ENCODE measurements around the gene AUNIP.

The AUNIP gene

DNA sequence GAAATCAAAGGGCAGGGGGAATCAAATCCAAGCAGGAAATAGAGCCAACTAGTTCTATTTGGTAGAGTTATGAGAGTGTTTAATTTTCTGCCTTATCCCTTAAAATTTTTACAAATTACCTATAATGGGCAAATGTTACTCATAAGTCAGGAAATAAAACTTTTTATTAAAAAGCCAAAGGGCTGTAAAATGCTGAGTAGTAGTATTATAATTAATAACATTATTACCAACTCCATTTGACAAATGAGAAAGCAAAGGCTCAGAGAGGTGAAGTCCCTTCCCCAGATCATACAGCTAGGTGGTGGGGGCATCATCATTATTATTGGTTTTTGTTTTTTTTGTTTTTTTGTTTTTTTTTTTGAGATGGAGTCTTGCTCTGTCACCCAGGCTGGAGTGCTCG, 55.9 kb downstream of the AUNIP start:
- no peak overlapping the region for H3K4me3 Mint-ChIP-seq

DNA sequence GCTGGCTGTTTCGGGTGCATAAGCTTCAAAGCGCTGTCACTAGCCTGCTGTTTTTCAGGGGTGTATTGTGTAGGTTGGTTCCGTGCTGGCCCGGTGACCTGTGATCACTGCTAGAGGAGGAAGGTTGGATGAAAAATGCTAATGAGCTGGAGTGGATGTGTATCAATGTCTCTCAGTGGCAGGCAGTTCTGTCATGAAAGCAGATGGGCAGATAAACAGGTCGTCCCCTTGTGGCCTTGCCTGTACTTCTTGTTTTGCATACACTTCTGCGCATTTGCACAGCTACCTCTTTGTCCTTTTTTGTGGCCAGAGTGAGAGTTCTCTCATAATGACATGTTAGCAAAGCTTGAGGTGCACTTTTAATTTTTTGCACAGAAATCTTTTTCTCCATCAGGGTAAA, 56.3 kb downstream of the AUNIP start:
- Mint-ChIP-seq H3K4me1 (peaks cover 66% of the 10 kb centered on the region), H3K27me3 (no peaks in the 10 kb centered on the region), H3K36me3 (peaks cover 6% of the 10 kb centered on the region), H3K4me3 (peak overlapping the region; percentile 4), H3K9me3 (no peaks in the 10 kb centered on the region), H3K27ac (peak overlapping the region; percentile 24)

More for the DNA sequence above, 55.9 kb downstream of the AUNIP start:
- Mint-ChIP-seq H3K27ac (no peak overlapping the region), H3K27me3 (no peaks in the 10 kb centered on the region), H3K36me3 (peaks cover 6% of the 10 kb centered on the region), H3K9me3 (no peaks in the 10 kb centered on the region), H3K4me1 (peaks cover 62% of the 10 kb centered on the region)

DNA sequence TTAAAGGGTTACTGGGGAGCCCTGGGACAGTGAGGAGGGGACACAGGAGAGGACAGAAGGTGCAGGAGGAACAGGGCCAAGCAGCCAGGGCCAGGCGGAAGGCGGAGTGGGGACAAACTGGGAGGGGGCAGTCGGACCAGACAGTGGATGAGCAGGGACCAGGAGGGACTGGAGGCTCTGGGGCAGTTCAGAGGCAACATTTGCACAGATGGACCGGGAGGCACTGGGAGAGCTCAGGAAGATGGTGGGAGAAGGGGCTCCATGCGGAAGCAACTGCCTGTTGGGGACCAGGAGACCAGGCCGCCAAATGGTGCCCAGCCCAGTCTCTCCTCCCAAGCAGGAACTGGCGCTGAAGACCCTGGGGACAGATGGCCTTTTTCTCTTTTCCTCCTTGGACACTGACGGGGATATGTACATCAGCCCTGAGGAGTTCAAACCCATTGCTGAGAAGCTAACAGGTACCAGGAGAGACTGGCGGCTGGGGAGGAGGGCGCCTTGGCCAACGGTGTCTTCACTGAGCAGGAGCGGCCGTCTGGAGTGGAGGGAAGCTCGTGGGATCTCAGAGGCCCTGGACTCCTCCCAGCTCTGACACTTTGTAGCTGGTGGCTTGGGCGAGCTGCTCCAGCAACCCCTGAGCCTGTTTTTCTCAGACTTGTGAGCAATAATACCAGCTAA, 58.4 kb downstream of the AUNIP start:
- no peaks in the 10 kb centered on the region for H3K9me3 Mint-ChIP-seq
- H3K4me1 Mint-ChIP-seq, result peaks cover 83% of the 10 kb centered on the region
- no peaks in the 10 kb centered on the region for H3K27me3 Mint-ChIP-seq
- H3K36me3 Mint-ChIP-seq, result peaks cover 3% of the 10 kb centered on the region
- peak overlapping the region; percentile 83 for H3K4me3 Mint-ChIP-seq
- H3K27ac Mint-ChIP-seq, result peak overlapping the region; percentile 65

DNA sequence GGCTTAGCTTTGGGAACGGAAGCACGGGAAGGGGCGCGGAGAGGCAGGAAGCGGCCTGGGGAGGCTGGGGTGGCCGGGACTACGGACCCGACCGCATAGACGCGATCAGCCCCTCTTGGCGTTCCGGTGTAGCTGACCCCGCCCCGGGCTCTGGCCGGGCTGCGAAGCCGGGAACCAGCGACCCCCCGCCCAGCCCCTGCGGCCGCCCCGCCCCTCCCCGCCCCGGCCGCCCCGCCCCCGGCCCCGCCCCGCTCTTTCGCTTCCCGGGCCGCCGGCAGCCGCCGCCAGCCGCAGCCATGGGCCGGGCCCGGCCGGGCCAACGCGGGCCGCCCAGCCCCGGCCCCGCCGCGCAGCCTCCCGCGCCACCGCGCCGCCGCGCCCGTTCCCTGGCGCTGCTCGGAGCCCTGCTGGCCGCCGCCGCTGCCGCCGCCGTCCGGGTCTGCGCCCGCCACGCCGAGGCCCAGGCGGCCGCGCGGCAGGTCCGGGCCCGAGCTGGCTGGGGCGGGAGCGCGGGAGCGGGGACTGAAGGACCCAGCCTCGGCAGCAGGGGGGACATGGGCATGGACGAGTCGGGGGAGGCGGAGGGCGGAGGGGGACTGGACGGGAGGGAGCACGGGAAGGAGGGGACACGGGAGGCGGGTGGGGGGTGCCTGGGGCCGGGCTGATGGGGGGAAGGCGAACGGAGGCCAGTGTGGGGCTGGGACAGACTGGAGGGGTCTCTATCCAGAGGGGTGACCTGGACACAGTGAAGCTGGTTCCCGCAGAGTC, 59.1 kb downstream of the AUNIP start, which contains the start of gene SELENON:
Gene SELENON (plus strand): TSS at position 259 of the 768 bp plus-strand sequence. CDS start 38 bp downstream, at position 297.
- H3K27ac Mint-ChIP-seq, result peak within 1 kb of the TSS; percentile 65
- peaks cover under 1% of the 10 kb centered on the region for H3K36me3 Mint-ChIP-seq
- no peaks in the 10 kb centered on the region for H3K27me3 Mint-ChIP-seq
- H3K4me3 Mint-ChIP-seq, result peak within 1 kb of the TSS; percentile 83
- H3K9me3 Mint-ChIP-seq, result no peaks in the 10 kb centered on the region
- H3K4me1 Mint-ChIP-seq, result peaks cover 83% of the 10 kb centered on the region

DNA sequence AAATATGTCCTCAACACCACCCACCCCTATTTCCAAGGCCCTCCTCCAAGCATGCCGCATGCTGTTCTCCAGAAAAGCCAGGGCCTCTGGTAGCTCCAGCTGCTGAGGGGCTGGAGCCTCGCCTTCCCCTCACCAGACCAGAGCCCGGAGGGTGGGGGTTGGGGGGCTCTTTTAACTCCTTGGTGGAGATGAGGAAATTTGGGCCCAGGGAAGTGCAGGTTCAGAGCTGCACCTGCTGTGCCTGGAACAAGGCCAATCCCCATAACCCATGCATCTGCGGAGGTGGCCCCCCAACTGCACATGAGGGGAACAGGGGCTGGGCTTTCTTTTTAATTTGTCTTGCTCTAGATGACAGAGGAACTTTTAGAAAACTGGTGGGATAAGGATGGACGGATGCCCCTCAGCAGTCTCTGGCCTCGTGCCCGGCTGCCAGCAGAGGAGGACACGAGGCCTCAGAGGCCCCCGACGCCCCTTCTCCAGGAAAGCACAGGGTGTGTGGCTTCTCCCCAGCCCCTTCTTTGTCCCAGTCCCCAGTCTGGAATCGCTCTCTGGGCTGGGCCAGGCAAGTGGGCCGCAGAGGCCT, 59.8 kb downstream of the AUNIP start:
- no peaks in the 10 kb centered on the region for H3K27me3 Mint-ChIP-seq
- H3K4me3 Mint-ChIP-seq, result peak overlapping the region; percentile 79
- H3K4me1 Mint-ChIP-seq, result peaks cover 84% of the 10 kb centered on the region
- peak overlapping the region; percentile 55 for H3K27ac Mint-ChIP-seq
- H3K36me3 Mint-ChIP-seq, result peaks cover 2% of the 10 kb centered on the region
- H3K9me3 Mint-ChIP-seq, result no peaks in the 10 kb centered on the region

DNA sequence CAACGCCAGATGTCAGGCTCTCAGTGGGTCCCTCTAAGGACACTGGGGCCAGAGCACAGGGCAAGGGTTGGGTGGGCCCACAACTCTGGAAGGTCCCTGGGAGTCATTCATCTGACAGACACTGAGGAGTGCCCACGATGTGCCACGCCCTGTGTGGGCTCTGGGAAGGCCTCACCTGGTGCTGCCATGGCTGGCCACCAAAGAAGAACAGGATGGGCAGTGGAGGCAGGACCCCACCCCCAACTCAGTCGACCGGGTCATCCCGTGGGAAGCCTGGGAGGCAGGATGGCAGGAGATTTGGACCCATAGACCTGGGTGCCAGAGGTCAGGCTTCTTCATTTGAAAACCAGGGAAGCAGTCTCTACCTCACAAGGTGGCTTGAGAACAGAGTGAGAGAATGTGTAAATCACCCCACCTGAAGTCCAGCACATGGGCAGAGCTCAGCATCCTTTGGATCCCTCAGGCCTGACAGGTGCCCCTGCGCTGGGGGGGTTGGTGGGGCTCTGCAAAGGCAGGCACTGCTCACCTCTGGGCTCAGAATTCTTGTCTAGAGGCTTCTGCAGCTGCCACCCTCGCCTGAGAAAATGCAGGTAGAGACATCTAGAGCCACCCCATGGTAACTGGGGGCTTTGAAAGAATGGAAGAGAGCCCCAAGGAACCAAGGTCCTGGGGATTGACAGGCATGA, 60.4 kb downstream of the AUNIP start:
- Mint-ChIP-seq H3K4me3 (peak overlapping the region; percentile 79), H3K27ac (peak overlapping the region; percentile 87), H3K9me3 (no peaks in the 10 kb centered on the region), H3K27me3 (no peaks in the 10 kb centered on the region), H3K36me3 (peaks cover 2% of the 10 kb centered on the region), H3K4me1 (peaks cover 85% of the 10 kb centered on the region)

DNA sequence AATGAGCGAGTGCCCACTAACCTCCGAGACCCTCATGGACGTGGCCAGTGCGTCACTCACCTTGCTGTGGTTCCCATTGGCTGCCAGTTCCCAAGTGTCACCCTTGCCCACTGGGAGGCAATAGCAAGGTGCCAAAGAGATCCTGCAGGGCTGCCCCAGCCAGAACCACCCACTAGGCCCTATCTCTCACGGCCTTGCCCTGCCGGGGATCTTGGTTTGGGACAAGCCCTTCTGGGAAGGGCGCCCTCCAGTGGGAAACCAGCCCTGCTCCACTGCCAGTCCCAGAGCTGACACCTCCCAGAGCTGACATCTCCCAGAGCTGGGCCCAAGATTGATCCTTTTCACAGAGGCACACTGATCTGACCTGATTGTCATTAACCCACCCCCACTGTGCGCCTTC, 61.3 kb downstream of the AUNIP start:
- H3K4me1 Mint-ChIP-seq, result peaks cover 86% of the 10 kb centered on the region
- no peaks in the 10 kb centered on the region for H3K9me3 Mint-ChIP-seq
- peak overlapping the region; percentile 87 for H3K27ac Mint-ChIP-seq
- H3K36me3 Mint-ChIP-seq, result peaks cover 2% of the 10 kb centered on the region
- peak overlapping the region; percentile 52 for H3K4me3 Mint-ChIP-seq
- no peaks in the 10 kb centered on the region for H3K27me3 Mint-ChIP-seq

DNA sequence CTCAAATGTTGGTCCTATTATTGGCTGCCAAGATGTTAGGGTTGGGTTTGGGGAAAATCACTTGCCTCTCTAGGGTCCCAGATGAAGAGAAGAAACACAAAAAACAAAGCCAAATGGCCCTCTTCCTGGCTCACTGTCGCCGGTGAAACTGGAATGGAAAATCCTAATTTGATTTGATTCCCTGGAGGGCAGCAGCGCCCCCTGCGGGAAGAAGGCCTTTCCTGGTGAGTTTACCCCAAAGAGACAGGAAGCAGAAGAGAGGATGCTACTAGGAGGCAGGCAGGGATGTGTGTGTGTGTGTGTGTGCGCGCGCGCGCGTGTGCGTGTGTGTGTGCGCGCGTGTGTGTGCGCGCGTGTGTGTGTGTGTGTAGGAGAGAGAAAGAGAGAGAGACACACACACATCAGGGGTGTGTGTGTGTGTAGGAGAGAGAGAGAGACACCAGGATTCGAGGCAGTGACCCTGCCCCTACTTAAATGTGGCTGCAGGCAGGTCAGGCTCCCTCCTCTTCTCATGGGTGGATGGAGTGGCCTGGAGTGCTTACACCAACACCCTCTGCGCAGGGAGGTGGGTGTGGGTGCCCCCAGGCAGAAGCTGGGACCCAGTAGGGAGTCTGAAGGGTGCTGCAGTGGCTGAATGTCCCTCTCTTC, 62.3 kb downstream of the AUNIP start:
- Mint-ChIP-seq H3K27ac (peak overlapping the region; percentile 93), H3K4me1 (peaks cover 79% of the 10 kb centered on the region), H3K36me3 (peaks cover 2% of the 10 kb centered on the region), H3K4me3 (peak overlapping the region; percentile 71), H3K9me3 (no peaks in the 10 kb centered on the region), H3K27me3 (no peaks in the 10 kb centered on the region)

DNA sequence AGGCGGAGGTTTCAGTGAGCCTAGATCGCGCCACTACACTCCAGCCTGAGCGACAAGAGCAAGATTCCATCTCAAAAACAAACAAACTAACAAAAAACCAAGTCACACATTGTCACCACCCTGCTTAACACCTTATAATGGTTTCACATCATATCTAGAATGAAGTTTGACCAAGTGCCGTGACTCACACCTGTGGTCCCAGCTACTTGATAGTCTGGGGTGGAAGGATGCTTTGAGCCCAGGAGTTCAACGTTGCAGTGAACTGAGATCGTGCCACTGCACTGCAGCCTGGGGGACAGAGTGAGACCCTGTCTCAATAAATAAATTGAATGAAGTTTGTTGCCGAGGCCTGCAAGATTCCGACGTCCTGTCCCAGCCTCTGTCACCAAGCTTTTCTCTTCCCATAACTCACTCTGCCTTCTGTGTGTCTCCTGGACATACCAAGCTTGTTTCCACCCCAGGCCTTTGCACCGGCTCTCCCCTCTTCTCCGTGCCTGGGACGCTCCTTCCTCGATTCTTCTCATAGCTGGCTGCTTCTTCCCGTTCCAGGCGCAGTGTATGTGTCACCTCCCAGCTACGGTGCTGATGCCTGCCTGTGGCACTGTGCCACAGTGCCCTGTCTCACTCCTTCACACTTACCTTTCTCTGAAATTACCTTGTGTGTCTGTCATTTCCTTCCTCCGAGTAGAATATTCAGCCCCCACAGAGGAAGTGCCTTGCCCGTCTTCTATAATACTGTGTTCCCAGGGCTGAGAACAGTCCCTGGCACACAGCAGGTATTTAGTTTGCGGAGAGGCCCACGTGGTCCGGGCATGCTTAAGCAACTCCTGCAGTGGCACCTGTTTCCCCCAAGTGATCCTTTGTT, 63.1 kb downstream of the AUNIP start:
- H3K4me3 Mint-ChIP-seq, result peak overlapping the region; percentile 71

DNA sequence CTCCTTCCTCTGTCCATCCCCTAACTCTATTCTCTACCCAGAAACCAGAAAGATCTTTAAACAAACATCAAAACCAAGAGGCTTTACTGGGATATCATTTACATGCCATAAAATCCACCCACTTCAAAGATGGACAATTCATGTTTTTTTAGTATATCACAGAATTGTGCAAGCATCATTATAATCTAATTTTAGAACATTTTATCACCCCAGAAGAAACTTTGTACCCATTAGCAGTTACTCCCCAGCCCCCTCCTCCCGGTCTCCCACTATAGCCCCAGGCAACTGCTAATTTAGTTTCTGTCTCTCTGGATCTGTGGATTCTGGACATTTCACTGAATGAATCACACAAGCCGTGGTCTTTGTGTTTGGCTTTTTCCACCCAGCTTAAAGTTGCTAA, 64.0 kb downstream of the AUNIP start:
- peaks cover 64% of the 10 kb centered on the region for H3K4me1 Mint-ChIP-seq
- H3K27me3 Mint-ChIP-seq, result no peaks in the 10 kb centered on the region
- H3K36me3 Mint-ChIP-seq, result peaks cover 4% of the 10 kb centered on the region
- no peaks in the 10 kb centered on the region for H3K9me3 Mint-ChIP-seq
- H3K4me3 Mint-ChIP-seq, result no peak overlapping the region
- peak overlapping the region; percentile 81 for H3K27ac Mint-ChIP-seq

More for the DNA sequence above, 63.1 kb downstream of the AUNIP start:
- Mint-ChIP-seq H3K4me1 (peaks cover 72% of the 10 kb centered on the region), H3K9me3 (no peaks in the 10 kb centered on the region), H3K27ac (peak overlapping the region; percentile 93), H3K27me3 (no peaks in the 10 kb centered on the region), H3K36me3 (peaks cover 2% of the 10 kb centered on the region)

DNA sequence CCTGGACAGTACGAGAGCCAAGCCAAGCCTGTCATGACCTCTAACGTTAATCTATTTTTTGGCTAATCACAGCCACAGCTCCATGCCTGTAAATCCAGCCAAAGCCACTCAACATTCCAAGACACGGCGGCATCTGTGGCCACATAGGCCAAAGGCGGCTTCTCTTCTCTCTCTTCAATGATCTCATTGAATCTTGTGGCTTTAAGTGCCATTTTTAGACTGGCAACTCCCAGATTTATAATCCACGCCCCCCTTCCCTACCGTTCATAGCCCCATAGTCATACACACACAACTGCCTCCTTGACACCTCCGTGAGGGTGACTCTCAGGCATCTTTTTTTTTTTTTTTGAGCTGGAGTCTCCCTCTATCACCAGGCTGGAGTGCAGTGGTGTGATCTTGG, 64.9 kb downstream of the AUNIP start:
- peak overlapping the region; percentile 56 for H3K27ac Mint-ChIP-seq
- no peaks in the 10 kb centered on the region for H3K9me3 Mint-ChIP-seq
- H3K4me1 Mint-ChIP-seq, result peaks cover 59% of the 10 kb centered on the region
- H3K27me3 Mint-ChIP-seq, result no peaks in the 10 kb centered on the region
- H3K4me3 Mint-ChIP-seq, result no peak overlapping the region
- H3K36me3 Mint-ChIP-seq, result peaks cover 6% of the 10 kb centered on the region

DNA sequence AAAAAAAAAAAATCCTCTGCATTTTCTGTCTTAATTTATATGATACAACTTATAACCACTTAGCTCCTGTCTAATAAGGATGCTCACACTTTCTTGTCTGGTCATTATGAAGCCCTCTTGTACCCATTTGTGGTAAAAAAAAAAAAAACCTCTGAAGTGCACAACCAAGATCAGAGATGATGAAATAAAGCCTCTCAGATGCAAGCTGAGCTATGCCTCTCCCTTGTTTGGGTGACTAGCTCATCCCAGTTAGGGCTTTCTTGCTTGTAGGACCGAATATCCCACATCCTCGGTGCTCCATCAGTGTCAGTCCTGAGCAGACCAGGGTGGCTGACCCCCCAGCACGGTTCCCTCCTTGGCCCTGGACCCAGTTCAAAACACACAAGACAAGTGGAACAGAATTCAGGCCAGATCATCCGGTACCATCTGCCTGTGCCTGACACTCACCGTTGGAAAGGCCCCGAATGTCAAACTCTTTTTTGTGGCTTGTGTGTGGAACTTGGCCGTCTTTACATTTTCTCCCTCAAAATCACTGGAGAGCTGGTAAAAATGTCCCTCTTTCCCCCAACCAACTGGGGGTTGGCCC, 65.6 kb downstream of the AUNIP start:
- H3K4me1 Mint-ChIP-seq, result peaks cover 56% of the 10 kb centered on the region
- peak overlapping the region; percentile 43 for H3K27ac Mint-ChIP-seq
- no peak overlapping the region for H3K4me3 Mint-ChIP-seq
- peaks cover 6% of the 10 kb centered on the region for H3K36me3 Mint-ChIP-seq
- no peaks in the 10 kb centered on the region for H3K27me3 Mint-ChIP-seq
- no peaks in the 10 kb centered on the region for H3K9me3 Mint-ChIP-seq

DNA sequence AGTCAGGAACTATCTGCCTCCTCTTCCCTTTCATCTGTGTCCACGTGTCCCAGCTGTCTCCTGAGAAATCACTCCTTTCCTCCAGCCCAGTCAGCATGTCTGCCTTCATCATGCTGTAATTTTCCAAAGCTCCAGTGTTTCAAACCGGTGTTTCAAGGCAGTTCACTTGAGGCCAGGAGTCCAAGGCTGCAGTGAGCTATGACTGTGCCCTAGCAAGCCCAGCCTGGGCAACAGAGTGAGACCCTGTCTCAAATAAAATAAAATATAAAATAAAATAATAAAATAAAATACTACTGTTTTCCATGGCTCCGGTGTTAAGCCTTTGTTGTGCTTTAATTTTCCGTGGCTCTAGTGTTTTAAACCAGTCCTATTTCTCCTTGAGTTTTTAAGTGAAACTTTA, 67.1 kb downstream of the AUNIP start:
- Mint-ChIP-seq H3K4me3 (no peak overlapping the region), H3K27ac (peak overlapping the region; percentile 39), H3K4me1 (peaks cover 40% of the 10 kb centered on the region), H3K9me3 (no peaks in the 10 kb centered on the region), H3K27me3 (no peaks in the 10 kb centered on the region), H3K36me3 (peaks cover 8% of the 10 kb centered on the region)

DNA sequence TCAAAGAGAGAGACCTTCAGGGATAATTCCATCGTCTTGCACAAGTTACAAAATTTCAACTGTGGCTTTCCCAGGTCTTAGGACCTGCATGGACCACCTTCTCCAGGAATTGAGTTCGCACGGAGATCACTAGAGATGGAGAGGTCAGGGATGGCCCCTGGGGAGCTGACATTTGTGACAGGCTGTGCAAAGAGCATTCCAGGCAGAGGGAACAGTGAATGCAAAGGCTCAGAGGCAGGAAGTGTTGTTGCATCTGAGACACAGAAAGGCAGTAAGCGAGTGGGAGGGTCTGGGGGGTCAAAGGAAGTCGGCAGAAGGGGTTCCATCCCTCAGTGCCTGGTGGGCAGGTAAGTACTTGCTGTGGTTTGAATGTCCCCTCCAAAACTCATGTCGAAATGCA, 68.8 kb downstream of the AUNIP start:
- Mint-ChIP-seq H3K36me3 (peaks cover 8% of the 10 kb centered on the region), H3K9me3 (no peaks in the 10 kb centered on the region), H3K4me3 (no peak overlapping the region), H3K27me3 (no peaks in the 10 kb centered on the region), H3K27ac (no peak overlapping the region), H3K4me1 (peaks cover 24% of the 10 kb centered on the region)

Measured in activated naive CD4-positive, alpha-beta T cell treated with anti-CD3 and anti-CD28 coated beads, Interleukin-2, amount 50 U/mL, for 24 hours (primary cell).